GM21723 (cell line): ENCODE data around the gene GINS1.

Experiments
- ATAC-seq: cut with Tn5 transposase; IDR thresholded peaks from one replicate; pipeline ENCODE4 v1.9.1; 2021; ENCODE audit warnings: mild to moderate bottlenecking, moderate library complexity; ENCODE audit not compliant: unreplicated experiment

The GINS1 gene

GRCh38 chr20:25453035-25453810 lies 45.8 kb downstream of the GINS1 start:
- ATAC-seq = no peak

DNA sequence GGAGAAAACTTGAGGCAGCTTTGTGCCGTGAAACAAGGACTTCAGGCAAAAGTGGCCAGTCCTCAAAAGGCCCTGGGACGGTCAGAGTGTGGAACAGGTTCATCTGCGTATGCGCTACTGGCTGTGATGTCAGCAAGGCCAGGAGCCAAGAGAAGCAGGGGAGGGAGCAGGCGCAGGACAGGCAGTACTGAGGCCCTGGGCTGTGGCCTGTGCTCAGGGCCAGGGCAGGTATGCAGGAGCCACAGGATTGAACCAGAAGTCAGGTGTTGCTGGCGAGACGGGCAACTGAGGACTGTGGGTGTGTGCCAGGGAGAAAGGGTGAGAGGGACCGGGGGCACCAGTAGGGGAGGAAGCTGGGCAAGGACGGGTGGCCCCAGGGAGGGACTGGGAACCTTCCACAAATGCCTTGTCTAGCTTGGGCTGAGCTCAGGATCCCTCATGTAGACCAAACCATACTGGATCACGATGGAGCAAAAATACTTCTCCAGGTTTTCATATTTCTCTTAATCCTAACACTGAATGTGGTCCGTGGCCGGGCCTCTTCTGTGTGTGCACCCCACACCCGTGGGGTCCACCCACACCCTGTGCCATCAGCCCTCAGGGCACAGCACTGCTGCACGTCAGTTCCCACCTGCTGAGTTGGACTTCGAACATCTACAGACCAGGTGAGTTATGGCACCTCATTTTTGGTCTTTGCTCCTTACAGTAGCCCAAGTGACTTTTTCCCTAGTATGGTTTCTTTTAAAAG lies 46.9 kb downstream of the GINS1 start:
- ATAC-seq = no peak

DNA sequence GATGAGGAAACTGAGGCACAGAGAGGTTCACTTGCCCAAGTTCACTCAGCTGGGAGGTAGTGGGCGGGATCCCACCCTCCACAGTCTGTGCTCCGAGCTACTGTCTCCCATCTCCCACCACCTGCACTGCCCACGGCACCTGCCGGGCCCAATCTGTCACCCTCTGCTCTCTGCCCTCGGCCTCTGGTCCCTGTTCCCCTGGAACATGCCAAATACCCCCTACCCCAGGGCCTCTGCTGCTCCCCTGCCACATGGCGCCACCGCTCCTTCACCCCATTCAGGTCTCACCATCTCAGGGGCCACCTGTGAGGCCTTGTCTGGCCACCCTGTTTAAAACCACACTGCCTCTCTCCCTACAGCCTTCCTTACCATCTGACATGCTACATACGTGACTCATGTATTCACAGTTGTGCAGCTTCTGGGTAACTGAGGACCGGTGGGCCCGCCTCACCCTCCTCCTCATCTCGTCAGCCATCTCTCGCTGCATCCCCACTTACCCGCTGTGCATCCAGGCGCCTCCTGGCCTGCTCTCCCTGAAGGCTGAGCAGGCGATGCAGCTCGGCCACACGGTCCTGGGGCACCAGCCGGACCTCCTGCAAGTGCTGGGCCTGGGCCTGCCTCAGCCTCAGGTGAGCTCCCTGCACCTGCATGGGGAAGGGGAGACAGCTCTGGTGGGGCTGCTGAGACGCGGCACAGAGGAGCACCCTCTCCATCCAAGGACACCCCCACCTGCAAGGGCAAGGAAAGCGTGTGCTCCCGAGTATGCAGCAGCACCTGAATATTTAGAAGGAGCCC lies 50.6 kb downstream of the GINS1 start:
- no peak for ATAC-seq

- ATAC-seq = no peak
Measured at GRCh38 chr20:25459111-25459830, 51.8 kb downstream of the GINS1 start.

DNA sequence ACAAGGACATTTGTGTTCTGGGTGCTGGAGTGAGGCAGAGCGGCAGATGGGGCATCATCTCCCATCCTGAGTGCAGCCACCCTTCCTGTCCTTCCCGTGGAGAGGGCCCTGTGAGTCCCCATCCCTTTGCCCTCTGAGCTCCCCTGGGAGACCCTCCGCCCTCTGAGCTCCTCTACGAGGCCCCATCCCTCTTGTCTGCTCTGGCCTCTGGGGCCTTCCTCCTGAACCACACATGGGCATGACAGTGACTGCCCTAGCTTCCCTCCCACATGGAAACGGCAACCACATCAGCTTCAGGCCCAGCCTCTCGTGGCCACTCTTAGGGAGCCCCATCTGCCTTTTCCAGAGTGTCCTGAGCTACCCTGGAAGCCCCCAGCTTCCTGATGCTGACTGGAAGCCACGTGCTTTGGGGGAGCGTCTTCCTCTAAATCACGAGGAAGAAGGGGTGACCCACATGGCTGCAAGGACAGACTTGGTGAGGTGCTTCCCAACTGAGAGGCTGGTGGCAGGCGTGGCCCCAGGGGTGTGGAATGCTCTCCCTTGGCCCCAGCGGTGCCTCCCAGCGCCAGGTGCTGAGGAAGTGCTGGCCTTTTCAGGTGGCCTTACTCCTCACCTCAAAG lies 52.6 kb downstream of the GINS1 start:
- ATAC-seq = no peak

DNA sequence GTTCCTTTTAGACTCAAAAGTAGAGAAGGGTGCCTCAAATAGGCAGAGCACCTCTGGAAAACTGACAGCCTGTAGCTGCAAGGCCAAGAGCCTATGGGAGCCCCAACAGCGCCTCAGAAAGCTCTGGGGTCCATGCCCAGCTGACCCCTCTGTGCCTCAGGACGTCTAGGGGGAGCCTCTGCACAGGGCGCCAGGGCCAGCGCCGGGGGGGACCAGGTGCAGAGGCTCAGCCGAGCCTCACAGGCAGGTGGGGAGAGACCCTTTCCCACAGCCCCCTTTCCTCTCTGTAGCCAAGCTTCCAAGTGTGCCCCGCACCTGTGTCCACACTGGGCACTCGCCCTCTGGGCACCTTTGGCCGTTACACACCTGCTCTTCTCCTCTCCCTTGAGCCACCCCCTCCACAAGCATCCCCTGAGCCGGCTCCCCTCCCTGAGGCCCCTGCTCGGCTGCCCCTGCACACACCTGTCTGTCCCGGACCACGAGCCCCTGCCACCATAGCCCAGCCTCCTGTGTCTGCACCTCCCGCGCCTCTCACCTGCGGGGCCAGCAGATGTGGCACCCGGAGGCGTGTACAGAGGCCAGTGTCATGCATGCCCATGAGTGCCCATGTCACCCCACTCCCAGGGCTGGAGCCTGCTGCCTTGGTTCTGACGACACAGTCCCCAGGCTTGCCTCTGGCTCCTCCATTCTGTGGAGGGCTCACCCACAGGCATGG lies 53.2 kb downstream of the GINS1 start:
- ATAC-seq = no peak

DNA sequence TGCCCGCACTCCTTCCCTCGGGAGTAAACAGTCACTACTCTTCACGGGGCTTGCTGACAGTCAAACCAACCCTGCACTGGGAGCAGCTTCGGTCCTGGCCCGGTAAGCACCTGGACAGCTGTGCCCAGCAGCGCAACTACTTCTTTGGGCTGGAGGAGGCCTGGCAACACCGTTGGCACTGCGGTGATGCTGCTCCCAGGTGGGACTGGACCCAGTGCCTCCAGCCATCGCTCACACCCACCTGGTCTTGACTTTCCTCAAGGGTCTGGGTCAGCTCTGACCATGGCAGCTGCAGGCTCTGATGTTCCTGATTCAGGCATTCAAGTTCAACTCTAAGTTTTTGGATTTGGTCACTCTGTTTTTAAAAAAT lies 53.8 kb downstream of the GINS1 start:
- ATAC-seq = no peak

- no peak for ATAC-seq
Measured at GRCh38 chr20:25461786-25462545, 54.5 kb downstream of the GINS1 start.

- ATAC-seq = no peak
Measured at GRCh38 chr20:25464501-25465242, 57.2 kb downstream of the GINS1 start.

DNA sequence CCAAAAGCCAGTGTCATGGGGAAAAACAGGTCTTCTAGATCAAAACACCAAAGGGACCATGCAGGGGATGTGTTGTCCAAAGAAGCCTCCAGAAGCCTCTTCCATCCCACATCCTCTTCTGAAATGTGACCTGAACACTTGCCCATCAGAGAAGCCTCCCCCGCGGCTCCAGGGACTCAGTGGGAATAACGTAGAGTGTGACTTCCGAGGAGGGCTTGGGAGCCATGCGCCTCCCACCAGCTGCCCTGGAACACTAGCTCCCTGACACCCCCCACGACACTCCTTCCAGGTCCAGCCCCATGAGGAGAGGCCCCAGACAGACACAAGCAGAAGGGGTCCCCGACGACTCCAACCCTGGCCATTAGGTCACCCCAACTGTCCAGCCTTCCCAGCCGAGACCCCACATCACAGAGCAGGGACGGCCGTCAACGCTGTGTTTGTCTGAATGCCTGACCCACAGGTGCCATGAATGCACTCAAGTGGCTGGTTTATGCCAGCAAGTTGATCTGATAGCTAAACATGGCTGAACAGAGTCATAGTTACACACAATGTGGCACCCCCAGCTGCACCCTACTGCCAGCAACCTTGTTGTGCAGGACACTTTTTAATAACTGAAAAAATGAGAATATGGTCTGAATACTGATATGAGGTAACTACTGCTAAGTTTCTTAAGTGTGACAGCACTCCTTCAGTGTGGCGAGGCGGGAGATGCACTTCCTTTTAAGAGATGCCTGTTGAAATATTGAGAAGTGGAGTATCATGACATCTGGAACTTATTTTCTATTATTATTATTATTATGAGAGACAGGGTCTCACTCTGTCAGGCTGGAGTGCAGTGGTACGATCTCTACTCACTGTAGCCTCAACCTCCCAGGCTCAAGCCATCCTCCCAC lies 58.0 kb downstream of the GINS1 start:
- ATAC-seq = no peak

- ATAC-seq = no peak
Measured at GRCh38 chr20:25466846-25467245, 59.4 kb downstream of the GINS1 start.

DNA sequence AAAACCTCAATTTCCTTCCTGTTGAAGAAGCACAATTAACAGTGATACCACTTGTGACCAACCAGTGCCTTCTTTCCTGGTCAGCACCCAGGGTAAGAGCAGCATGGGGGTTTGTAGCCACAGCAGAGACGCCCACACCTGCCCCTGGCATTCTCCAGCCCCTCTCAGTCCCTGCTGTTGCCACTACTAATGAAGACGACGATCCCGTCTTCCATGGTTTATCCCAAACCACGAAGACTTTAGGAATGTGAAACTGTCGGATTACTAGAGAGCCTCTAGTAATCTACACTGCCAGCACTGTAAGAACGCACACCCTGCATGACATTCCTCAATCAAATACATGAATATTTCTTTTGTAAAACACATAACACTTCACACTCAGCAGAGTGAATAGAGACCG lies 60.0 kb downstream of the GINS1 start:
- no peak for ATAC-seq

- ATAC-seq = no peak
Measured at GRCh38 chr20:25468126-25469075, 60.9 kb downstream of the GINS1 start.

GRCh38 chr20:25469558-25469957 lies 62.1 kb downstream of the GINS1 start:
- no peak for ATAC-seq

DNA sequence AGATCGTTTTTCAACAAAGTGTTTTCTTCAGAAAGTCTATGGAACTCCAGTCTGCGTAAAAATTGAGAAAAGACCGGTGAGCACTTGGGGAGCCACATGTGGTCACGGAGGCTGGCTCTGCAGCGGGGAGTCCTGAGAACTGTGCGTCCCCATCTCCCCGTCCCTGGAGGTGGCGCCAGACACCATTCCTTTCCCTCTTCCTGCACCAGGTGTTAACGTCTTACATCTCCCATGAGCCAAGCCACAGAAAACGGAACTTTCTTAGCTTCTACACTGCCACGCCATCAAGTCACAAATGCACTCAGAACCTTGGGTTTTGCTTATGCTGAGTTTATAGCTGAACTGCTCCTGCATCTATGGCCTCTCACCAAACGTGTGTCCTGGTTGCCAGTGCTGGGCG lies 62.6 kb downstream of the GINS1 start:
- peak; percentile 86 for ATAC-seq

- ATAC-seq = no peak
Measured at GRCh38 chr20:25471020-25471419, 63.5 kb downstream of the GINS1 start.
